Activated CD4-positive, alpha-beta T cell treated with anti-CD3 and anti-CD28 coated beads, Interleukin-2, amount 10 ng/mL, durations not matched to agents 24 days and 14 days (primary cell): ENCODE data around the gene C1orf141. TPM values are rescaled to one million over a fixed set of nuclear protein-coding genes. Genes with fewer than 3 reads are reported as not detected.
A peak's percentile ranks its signal among the peaks of the same experiment; 100 is the strongest.
"Not testable (repeated sequence)": the region's sequence is repeated elsewhere in the genome, so short reads cannot be mapped to it uniquely, and the experiment has no call there.

Experiments used
- DNase-seq: peaks from one replicate; pipeline ENCODE4 v3.0.0; 2022
- H3K27ac Mint-ChIP-seq: one replicate; pipeline ENCODE4 v1.8.0; 2022; ENCODE audit warnings: mild to moderate bottlenecking, mixed read lengths
- H3K27me3 Mint-ChIP-seq: one replicate; pipeline ENCODE4 v1.8.0; 2022; ENCODE audit warnings: mixed read lengths
- H3K36me3 Mint-ChIP-seq: one replicate; pipeline ENCODE4 v1.8.0; 2022; ENCODE audit warnings: low read depth, mild to moderate bottlenecking, mixed read lengths
- H3K4me1 Mint-ChIP-seq: one replicate; pipeline ENCODE4 v1.8.0; 2021; ENCODE audit warnings: mixed read lengths
- H3K4me3 Mint-ChIP-seq: one replicate; pipeline ENCODE4 v1.8.0; 2022; ENCODE audit warnings: mild to moderate bottlenecking, moderate library complexity, mixed read lengths
- H3K9me3 Mint-ChIP-seq: one replicate; pipeline ENCODE4 v1.8.0; 2021; ENCODE audit warnings: mixed read lengths
- intact Hi-C: fragments of 100-400 bp; cut with micrococcal nuclease; formaldehyde crosslinking; loops from one replicate; pipeline ENCODE4 v1.15.1; 2023
- total RNA-seq: library from RNA; stranded (reverse); gene quantifications from 2 replicates; pipeline ENCODE4 v1.2.3, GENCODE V29; 2022

The C1orf141 gene
- total RNA-seq, 1 donor from 2014 or later = not detected

- Mint-ChIP-seq H3K4me3 (no peak overlapping the region), H3K27ac (peak overlapping the region; percentile 85), H3K36me3 (peaks cover 2% of the 10 kb centered on the region), H3K4me1 (peaks cover 19% of the 10 kb centered on the region), H3K27me3 (peaks cover 2% of the 10 kb centered on the region), H3K9me3 (no peaks in the 10 kb centered on the region)
- DNase-seq = peak; percentile 53
- intact Hi-C loops = loop anchor here (2.0 kb wide), 1 partner anchor 34 kb away; no protein-coding TSS in a partner anchor
These were observed 23.6 kb upstream of the C1orf141 start for GRCh38 chr1:67158401-67158800.

DNA sequence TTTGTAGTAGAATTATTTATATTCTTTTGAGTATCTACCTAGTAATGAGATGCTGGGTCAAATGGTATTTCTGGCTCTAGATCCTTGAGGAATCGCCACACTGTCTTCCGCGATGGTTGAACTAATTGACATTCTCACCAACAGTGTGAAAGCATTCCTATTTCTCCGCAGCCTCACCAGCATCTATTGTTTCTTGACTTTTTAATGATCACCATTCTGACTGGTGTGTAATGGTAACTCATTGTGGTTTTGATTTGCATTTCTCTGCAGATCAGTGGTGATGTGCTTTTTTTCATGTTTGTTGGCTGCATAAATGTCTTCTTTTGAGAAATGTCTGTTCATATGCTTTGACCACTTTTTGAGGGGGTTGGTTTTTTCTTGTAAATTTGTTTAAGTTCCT is 16.2 kb upstream of the C1orf141 start:
- Mint-ChIP-seq H3K27ac (no peak overlapping the region), H3K9me3 (no peaks in the 10 kb centered on the region), H3K36me3 (no peaks in the 10 kb centered on the region), H3K4me3 (no peak overlapping the region), H3K27me3 (peaks cover 4% of the 10 kb centered on the region), H3K4me1 (peaks cover 28% of the 10 kb centered on the region)
- intact Hi-C loops = loop anchor here (2.0 kb wide), 1 partner anchor 16 kb away; the partner anchor contains the start of gene IL23R
- peak; percentile 37 for DNase-seq

- Mint-ChIP-seq H3K9me3 (no peaks in the 10 kb centered on the region), H3K4me3 (no peak overlapping the region), H3K27ac (peak overlapping the region; percentile 55), H3K27me3 (peaks cover 4% of the 10 kb centered on the region), H3K36me3 (no peaks in the 10 kb centered on the region), H3K4me1 (peaks cover 32% of the 10 kb centered on the region)
- intact Hi-C loops = loop anchor here (1.0 to 10.0 kb wide), 6 partner anchors 64 to 384 kb away; partner anchors contain the start of gene SLC35D1
- peak; percentile 86 for DNase-seq
These were observed 14.5 kb upstream of the C1orf141 start for GRCh38 chr1:67149179-67149770.

GRCh38 chr1:67148516-67149178 is 13.9 kb upstream of the C1orf141 start:
- H3K4me3 Mint-ChIP-seq = no peak overlapping the region
- DNase-seq = no peak
- no peaks in the 10 kb centered on the region for H3K9me3 Mint-ChIP-seq
- peaks cover 2% of the 10 kb centered on the region for H3K27me3 Mint-ChIP-seq
- H3K4me1 Mint-ChIP-seq = peaks cover 35% of the 10 kb centered on the region
- peak overlapping the region; percentile 55 for H3K27ac Mint-ChIP-seq
- intact Hi-C loops = loop anchor here (1.0 to 10.0 kb wide), 6 partner anchors 64 to 383 kb away; partner anchors contain the start of gene SLC35D1
- H3K36me3 Mint-ChIP-seq = no peaks in the 10 kb centered on the region

- H3K27me3 Mint-ChIP-seq, H3K9me3 Mint-ChIP-seq: not testable (repeated sequence)
These were observed 13.2 kb upstream of the C1orf141 start for GRCh38 chr1:67147973-67148372.

DNA sequence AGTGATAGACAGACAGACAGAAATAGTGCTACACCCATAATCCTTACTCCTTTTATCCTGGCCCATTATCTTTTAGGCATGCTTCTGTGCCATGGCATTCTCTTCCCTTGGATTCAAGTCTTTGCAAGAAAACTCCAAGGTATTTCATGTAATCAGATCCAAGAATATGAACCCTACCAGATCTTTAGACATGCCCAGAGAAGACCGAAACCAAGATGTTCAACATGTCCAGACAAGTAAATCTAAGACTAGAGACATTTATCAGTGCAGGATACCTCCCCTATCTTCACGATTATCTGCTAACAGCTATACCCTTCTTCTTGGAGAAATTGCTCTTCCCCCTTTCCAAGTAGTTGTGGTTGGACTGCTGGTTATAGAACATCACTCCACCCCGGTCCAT is 11.8 kb upstream of the C1orf141 start:
- H3K4me1 Mint-ChIP-seq = peaks cover 42% of the 10 kb centered on the region
- DNase-seq = no peak
- H3K36me3 Mint-ChIP-seq = no peaks in the 10 kb centered on the region
- H3K27ac Mint-ChIP-seq = no peak overlapping the region
- H3K9me3 Mint-ChIP-seq = no peaks in the 10 kb centered on the region
- H3K27me3 Mint-ChIP-seq = peaks cover 2% of the 10 kb centered on the region
- H3K4me3 Mint-ChIP-seq = no peak overlapping the region
- intact Hi-C loops = loop anchor here (5.0 to 10.0 kb wide), 2 partner anchors 94 to 212 kb away; partner anchors contain the start of gene SLC35D1

More at GRCh38 chr1:67147973-67148372, 13.2 kb upstream of the C1orf141 start:
- H3K4me1 Mint-ChIP-seq = peaks cover 42% of the 10 kb centered on the region
- H3K36me3 Mint-ChIP-seq, H3K4me3 Mint-ChIP-seq, H3K27ac Mint-ChIP-seq: not testable (repeated sequence)
- DNase-seq = peak; percentile 33
- intact Hi-C loops = loop anchor here (2.0 to 10.0 kb wide), 4 partner anchors 65 to 353 kb away; partner anchors contain the start of gene SLC35D1

DNA sequence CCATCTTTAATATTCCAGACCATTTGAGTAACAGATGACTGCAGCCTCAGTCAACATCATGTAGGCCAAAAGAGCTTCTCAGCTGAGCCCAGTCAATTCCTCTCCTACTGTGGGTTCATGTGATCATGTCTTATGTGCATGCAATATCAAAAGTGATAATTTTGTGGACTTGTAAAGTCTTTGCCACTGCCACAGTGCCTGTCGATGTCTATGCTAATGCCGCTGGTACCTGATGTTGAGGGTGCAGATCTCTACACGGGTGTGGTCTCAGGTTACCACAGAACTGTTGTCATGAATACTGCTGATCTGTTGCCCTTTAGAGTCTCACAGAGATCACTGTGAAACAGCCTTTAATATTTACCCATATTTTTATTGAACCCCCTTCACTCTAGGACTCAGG is 11.3 kb upstream of the C1orf141 start:
- Mint-ChIP-seq H3K4me3 (no peak overlapping the region), H3K27ac (no peak overlapping the region), H3K27me3 (peaks cover 2% of the 10 kb centered on the region), H3K36me3 (no peaks in the 10 kb centered on the region), H3K9me3 (no peaks in the 10 kb centered on the region), H3K4me1 (peaks cover 38% of the 10 kb centered on the region)
- intact Hi-C loops = loop anchor here (5.0 to 10.0 kb wide), 2 partner anchors 94 to 211 kb away; partner anchors contain the start of gene SLC35D1
- no peak for DNase-seq

DNA sequence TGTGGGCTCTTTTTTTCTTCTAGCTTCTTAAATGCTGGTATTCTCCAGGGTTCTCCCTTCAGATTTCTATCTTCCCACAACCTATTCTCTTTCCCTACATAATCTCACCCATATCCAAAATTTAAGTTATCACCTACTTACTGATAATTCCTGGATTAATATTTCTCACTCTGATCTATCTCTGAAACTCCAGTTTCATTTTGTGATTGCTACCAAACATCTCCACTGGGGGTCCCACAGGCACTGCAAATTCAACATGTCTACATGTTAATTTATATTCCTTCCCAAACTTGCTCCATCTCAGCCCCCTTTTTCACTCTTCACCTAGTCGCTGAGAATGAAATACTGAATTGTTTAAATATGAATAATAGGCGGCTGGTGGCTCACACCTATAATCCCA is 9.9 kb upstream of the C1orf141 start:
- intact Hi-C loops = loop anchor here (5.0 to 10.0 kb wide), 2 partner anchors 92 to 210 kb away; partner anchors contain the start of gene SLC35D1
- Mint-ChIP-seq H3K4me3 (no peak overlapping the region), H3K27ac (no peak overlapping the region), H3K9me3 (no peaks in the 10 kb centered on the region), H3K4me1 (peaks cover 33% of the 10 kb centered on the region), H3K27me3 (no peaks in the 10 kb centered on the region), H3K36me3 (no peaks in the 10 kb centered on the region)
- DNase-seq = peak; percentile 71

GRCh38 chr1:67143966-67144365 is 9.2 kb upstream of the C1orf141 start:
- Mint-ChIP-seq H3K36me3 (no peaks in the 10 kb centered on the region), H3K4me1 (peaks cover 27% of the 10 kb centered on the region), H3K9me3 (no peaks in the 10 kb centered on the region), H3K4me3 (no peak overlapping the region), H3K27ac (no peak overlapping the region), H3K27me3 (no peaks in the 10 kb centered on the region)
- no peak for DNase-seq
- intact Hi-C loops = loop anchor here (2.0 to 10.0 kb wide), 2 partner anchors 19 to 209 kb away; no protein-coding TSS in a partner anchor

DNA sequence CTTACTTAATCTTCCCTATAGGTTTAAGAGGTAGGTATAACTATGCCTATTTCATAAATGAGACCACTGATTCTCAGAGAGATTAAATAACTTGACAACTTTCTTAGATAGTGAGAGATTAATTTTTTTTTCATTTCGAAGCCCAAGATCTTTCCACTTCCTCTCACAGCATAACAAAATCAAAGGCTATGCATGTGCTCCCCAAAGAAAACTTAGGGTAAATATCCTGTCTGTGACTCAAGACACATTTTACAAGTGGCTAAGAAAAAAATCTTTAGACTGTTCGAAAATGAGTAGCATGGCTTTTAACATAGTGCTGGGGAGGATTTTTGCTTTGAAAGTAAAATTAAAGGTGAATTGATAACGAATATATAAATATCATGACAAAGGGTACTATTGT is 8.2 kb upstream of the C1orf141 start:
- peak overlapping the region; percentile 13 for H3K4me3 Mint-ChIP-seq
- peak overlapping the region; percentile 57 for H3K27ac Mint-ChIP-seq
- H3K9me3 Mint-ChIP-seq = no peaks in the 10 kb centered on the region
- intact Hi-C loops = loop anchor here (2.0 to 10.0 kb wide), 2 partner anchors 20 to 208 kb away; no protein-coding TSS in a partner anchor
- H3K4me1 Mint-ChIP-seq = peaks cover 22% of the 10 kb centered on the region
- H3K36me3 Mint-ChIP-seq = no peaks in the 10 kb centered on the region
- no peak for DNase-seq
- peaks cover 3% of the 10 kb centered on the region for H3K27me3 Mint-ChIP-seq

- H3K27ac Mint-ChIP-seq = peak overlapping the region; percentile 19
- H3K36me3 Mint-ChIP-seq, H3K9me3 Mint-ChIP-seq, H3K27me3 Mint-ChIP-seq, H3K4me3 Mint-ChIP-seq, DNase-seq: not testable (repeated sequence)
- intact Hi-C loops = loop anchor here (2.0 to 10.0 kb wide), 2 partner anchors 21 to 207 kb away; no protein-coding TSS in a partner anchor
- peaks cover 22% of the 10 kb centered on the region for H3K4me1 Mint-ChIP-seq
These were observed 7.1 kb upstream of the C1orf141 start for GRCh38 chr1:67141832-67142231.

GRCh38 chr1:67140460-67140859 is 5.7 kb upstream of the C1orf141 start:
- no peak for DNase-seq
- intact Hi-C loops = loop anchor here (10.0 kb wide), 1 partner anchor 206 kb away; no protein-coding TSS in a partner anchor

DNA sequence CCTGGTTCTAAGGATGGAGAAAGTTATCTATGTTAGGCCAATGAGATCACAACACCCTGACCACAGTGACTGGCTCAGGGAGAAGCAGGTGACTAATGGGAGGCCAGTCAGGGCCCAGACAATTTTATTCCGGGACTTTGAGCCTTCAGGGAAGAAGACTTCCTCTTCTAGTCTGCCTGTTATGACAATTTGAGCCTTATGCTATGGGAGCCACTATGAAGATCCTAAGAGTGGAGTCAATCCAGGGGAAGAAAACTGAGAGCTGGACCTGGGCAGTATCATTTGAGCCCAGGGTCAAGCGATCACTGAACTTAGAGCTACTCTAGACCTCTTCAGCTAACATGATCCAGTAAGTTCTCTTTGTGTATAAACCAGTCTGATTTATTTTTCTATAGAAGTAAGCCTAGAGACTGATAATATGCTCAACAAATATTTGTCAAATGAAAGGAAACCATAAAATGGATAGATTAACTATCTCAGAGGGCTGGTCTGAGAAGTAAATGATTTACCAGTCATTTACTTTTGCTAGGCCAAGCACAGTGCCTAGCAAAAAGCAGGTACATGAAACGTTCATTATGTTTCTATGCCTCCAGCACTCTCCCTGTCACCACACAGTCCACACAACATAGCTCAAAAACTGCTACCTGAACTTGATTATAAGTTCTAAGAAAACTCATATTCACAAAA is 4.2 kb upstream of the C1orf141 start:
- H3K27me3 Mint-ChIP-seq = peaks cover 4% of the 10 kb centered on the region
- no peak for DNase-seq
- H3K9me3 Mint-ChIP-seq = no peaks in the 10 kb centered on the region
- H3K36me3 Mint-ChIP-seq = no peaks in the 10 kb centered on the region
- no peak overlapping the region for H3K4me3 Mint-ChIP-seq
- peaks cover 19% of the 10 kb centered on the region for H3K4me1 Mint-ChIP-seq
- no peak overlapping the region for H3K27ac Mint-ChIP-seq
- intact Hi-C loops = no loop called here

More at GRCh38 chr1:67140460-67140859, 5.7 kb upstream of the C1orf141 start:
- Mint-ChIP-seq H3K36me3 (no peaks in the 10 kb centered on the region), H3K9me3 (no peaks in the 10 kb centered on the region), H3K27ac (no peak overlapping the region), H3K4me3 (no peak overlapping the region), H3K27me3 (peaks cover 4% of the 10 kb centered on the region), H3K4me1 (peaks cover 18% of the 10 kb centered on the region)
